HG03439 (cell line): ENCODE data around the gene RPL39.
"Not testable (repeated sequence)": the region's sequence is repeated elsewhere in the genome, so short reads cannot be mapped to it uniquely, and the experiment has no call there.

Experiments used
- ATAC-seq: cut with Tn5 transposase; IDR thresholded peaks from one replicate; pipeline ENCODE4 v1.9.1; 2021; ENCODE audit warnings: mild to moderate bottlenecking, moderate library complexity; ENCODE audit not compliant: unreplicated experiment

Gene RPL39

DNA sequence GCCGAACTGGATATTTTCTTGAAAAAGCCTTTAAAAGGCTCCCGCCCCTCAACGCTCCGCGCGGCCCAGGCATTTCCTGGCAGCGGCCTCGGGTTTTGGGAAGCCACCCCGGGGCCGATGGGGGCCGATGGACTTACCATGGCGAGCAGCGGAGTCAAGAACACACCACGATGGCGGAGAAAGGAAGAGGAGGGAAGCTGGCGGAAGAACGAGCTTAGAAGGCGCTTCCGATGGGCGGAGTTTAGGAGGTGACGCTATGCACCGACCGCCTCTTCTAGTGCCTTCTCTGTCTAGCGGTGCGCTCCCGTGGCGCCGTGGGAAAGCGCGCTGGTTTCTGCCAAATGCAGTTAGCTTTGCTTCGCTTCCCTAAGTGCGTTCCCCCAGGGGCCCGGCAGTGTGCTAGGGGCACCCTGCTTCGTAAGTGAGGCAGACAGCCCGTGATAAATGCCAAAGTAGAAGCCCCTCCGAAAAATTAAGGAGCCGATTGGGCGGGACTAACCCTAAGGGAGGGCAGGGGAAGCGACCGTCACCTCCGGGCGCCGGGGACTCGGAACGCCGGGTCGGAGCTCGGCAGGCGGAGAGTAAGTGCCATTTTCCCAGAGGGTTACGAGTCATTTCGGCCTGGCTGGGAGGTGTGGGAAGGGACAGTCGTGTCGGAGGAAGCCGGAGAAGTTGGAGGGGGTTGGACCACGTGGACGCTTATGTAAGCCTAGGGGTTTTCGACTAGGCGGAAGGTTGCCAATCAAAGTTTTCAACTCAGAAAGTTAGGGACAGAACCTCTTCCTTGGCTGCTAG, at the start of gene RPL39:
Gene RPL39, minus strand, starts transcription at position 194 of the 795 bp plus-strand sequence. Its CDS starts 54 bp downstream, at position 140.
- peak; percentile 94 for ATAC-seq

DNA sequence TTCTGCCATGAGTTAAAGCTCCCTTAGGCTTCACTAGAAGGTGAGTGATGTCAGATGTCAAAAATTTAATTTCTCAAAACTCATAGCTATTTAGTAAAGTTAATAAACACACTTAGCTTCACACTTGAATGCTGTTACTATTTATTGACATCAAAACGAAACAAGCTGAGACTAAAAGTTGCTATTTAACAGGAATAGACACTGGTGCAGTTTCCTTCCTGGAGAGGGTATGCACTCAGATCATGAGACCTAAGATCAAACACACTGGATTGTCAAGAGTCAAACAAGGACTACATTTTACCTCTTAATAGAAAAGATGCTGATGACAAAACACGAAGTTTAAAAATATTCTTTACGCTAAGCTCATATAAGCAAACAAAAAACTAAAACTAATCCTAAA, 42.5 kb upstream of the RPL39 start:
- no peak for ATAC-seq

DNA sequence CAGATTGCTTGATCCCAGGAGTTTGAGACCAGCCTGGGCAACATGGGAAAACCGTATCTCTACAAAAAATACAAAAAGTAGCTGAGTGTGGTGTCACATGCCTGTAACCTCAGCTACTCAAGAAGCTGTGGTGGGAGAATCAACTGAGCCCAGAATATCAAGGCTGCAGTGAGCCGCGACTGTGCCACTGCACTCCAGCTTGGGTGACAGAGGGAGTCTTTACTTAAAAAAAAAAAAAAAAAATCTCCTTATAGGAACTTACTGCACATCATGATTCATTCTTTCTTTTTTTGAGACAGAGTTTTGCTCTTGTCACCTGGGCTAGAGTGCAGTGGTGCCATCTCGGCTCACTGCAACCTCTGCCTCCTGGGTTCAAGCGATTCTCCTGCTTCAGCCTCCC, 37.0 kb upstream of the RPL39 start:
- no peak for ATAC-seq

DNA sequence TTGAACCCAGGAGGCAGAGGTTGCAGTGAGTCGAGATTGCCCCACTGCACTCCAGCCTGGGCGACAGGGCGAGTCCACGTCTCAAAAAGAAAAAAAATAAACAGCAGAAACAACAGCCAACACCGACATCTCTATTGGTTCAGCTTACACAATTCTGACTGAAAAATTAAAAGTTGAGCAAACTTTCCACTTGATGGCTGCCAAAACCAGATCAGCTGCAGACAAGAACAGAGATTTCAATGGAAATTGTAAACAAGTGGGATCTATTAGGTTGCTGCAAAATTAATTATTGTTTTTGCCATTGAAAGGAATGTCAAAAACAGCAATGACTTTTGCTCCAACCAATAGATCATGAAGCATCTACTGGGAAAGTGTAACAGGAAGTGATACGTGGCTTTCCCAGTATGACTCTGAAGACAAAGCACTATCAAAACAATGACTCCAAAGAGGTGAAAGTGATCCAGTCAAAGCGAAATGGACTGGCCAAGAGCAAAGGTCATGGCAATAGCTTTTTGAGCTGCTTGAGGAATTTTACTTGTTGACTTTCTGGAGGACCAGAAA, 35.0 kb upstream of the RPL39 start:
- ATAC-seq = no peak

DNA sequence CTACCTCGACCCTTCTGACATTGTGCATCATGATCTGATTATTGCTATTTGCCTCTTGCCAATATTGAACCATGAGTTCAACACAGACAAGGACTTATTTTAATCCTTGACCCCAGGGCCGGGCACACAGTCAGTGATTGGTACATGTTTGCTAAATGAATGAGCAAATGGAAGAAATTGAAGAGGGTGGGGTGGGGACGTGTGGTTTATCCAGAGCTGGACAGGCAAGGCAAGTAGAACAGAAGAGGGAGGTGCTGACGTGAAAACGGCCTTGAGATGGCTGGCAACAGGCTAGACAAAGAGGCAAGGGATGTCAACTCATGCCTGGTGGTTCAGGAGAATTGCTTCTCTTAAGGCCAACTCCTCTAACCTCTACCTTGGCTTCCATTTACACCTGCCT, 32.8 kb upstream of the RPL39 start:
- ATAC-seq = not testable (repeated sequence)

DNA sequence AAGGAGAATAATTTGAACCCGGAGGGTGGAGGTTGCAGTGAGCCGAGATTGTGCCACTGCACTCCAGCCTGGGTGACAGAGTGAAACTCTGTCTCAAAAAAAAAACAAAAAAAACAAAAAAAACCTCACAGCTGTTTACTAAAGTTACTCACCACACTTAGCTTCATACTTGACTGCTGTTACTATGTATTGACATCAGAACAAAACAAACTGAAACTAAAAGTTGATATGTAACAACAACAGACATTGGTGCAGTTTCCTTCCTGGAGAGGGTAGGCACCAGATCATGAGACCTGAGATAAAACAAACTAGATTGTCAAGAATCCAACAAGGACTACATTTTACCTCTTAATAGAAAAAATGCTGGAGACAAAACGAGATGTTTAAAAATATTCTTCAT, 30.3 kb upstream of the RPL39 start:
- ATAC-seq = peak; percentile 94

DNA sequence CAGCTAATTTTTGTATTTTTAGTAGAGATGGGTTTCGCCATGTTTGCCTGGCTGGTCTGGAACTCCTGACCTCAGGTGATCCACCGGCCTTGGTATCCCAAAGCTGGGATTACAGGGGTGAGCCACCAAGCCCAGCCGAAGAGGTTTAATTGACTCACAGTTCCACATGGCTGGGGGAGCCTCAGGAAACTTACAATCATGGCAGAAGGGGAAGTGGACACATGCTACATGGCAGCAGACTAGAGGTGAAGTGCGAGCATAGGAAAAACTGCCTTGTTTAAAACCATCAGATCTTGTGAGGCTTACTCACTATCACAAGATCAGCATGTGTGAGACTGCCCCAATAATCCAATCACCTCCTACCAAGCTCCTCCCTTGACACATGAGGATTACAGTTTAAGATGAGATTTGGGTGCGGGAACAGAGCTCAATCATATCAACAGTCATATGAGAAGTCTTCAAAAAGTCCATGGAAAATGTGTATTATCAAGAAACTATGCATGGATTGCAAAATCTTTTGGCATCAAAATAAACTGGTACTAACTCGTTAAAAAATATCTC, 25.8 kb upstream of the RPL39 start:
- no peak for ATAC-seq

DNA sequence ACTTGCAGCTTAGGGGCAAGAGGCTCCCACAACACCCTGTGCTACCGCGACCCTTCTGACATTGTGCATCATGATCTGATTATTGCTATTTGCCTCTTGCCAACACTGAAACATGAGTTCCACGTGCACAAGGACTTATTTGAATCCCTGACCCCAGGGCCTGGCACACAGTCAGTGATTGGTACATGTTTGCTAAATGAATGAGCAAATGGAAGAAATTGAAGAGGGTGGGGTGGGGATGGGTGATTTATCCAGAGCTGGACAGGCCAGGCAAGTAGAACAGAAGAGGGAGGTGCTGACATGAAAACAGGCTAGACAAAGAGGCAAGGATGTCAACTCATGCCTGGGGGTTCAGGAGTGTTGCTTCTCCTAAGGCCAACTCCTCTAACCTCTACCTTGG, 24.9 kb upstream of the RPL39 start:
- ATAC-seq = no peak

DNA sequence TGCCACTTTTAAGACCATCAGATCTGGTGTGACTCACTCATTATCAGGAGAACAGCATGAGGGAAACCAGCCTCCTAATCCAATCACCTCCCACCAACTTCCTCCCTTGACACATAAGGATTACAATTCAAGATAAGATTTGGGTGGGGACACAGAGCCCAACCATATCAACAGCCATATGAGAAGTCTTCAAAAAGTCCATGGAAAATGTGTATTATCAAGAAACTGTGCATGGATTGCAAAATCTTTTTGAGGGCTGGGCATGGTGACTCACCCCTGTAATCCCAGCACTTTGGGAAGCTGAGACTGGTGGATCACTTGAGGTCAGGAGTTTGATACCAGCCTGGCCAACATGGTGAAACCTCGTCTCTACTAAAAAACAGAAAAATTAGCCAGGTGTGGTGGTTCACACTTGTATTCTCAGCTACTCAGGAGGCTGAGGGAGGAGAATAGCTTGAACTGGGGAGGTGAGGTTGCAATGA, 17.8 kb upstream of the RPL39 start:
- ATAC-seq = no peak

DNA sequence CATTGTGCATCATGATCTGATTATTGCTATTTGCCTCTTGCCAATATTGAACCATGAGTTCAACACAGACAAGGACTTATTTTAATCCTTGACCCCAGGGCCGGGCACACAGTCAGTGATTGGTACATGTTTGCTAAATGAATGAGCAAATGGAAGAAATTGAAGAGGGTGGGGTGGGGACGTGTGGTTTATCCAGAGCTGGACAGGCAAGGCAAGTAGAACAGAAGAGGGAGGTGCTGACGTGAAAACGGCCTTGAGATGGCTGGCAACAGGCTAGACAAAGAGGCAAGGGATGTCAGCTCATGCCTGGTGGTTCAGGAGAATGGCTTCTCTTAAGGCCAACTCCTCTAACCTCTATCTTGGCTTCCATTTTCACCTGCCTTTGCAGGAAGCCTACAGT, 17.0 kb upstream of the RPL39 start:
- not testable (repeated sequence) for ATAC-seq

DNA sequence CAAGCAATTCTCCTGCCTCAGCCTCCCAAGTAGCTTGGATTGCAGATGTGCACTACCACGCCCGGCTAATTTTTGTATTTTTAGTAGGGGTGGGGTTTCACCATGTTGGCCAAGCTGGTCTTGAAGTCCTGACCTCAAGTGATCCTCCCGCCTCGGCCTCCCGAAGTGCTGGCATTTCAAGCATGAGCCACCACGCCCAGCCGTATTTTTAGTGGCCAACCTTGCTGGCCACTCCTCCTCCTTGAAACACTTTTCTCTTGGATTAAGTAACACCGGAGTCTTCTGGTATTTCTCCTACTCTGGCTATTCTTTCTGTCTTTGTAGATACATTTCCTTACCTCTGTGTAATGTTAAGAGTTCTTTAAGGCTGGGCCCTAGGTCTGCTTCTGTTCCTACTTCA, 11.1 kb upstream of the RPL39 start:
- no peak for ATAC-seq

DNA sequence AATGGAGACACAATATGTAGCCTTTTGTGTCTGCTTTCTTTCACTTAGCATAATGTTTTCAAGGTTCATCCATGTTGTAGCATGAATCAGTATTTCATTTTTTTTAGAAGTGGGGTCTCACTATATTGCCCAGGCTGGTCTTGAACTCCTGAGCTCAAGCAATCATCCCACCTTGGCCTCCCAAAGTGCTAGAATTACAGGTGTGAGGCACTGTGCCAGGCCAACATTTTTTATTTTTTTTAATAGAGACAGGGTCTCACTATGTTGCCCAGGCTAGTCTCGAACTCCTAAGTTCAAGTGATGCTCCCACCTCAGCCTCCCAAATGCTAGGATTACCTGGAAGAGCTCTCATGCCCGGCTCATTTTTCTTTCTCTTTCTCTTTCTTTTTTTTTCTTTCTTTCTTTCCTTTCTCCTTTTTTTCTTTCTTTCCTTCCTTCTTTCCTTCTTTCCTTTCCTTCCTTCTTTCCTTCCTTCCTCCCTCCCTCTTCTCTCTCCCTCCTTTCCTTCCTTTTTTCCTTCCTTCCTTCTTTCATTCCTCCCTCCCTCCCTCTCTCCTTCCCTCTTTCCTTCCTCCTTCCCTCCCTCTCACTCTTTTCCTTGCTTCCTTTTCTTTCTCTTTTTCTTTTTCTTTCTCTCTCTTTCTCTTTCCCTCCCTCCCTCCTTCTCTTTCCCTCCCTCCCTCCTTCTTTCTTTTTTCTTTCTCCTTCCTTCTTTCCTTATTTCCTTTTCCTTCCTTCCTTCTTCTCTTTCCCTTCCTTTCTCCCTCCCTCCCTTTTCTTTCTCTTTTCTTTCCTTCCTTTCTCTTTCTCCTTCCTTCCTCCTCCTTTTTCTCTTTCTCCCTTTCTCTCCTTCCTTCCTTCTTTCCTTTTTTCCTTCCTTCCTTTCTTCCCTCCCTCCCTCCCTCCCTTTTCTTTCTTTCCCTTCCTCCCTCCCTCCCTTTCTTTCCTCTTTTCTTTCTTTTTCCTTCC, 10.1 kb upstream of the RPL39 start:
- no peak for ATAC-seq

DNA sequence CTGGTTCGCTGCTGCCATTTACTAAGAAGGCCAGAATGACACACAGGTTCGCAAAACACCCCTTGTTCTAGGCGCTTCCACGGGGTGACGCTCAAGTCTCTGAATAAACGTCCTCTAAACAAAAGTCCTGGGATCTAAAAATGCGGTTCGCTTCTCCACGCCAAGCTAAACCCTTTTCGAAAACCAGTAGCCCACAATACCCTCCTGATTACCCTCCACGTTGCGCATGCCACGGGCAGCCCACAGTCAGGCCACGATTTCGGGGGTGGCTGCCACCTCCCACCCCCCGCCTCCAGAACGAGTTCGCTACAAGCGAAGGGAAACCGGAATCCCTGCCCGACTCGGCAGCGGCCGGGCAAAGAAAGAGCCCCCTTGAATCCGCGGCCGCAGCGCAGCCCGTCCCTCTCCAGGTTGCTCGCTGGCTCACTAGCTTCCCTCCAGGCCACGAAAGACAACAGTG, 423 bp downstream of the RPL39 start:
- peak; percentile 29 for ATAC-seq

DNA sequence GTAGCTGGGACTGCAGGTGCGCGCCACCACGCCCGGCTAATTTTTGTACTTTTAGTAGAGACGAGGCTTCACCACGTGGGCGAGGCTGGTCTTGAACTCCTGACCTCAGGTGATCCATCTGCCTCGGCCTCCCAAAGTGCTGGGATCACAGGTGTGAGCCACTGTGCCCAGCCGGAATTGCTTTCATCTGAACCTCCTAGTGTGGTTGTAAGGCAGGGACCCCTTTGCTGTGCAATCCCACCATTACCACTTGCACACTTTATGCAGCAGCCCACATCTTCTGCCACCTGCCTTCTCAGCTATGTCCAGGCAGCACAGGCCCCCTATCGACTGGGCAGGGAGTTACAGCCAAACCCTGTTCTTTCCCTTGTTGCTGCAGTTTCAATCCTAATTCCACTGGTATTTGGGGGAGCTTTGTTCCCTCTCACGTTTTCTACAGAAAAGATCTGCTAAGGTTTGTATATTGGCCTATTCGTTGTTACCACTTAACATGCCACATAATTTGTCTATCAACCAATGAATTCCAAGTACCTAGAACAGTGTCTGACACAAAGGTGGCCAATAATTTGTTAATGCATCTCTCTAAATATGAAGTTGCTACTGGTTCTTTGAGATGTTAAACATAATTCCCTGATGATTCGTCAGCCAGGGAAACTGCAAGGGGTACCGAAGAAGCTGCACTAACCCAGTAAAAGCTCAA, 6.5 kb downstream of the RPL39 start:
- no peak for ATAC-seq

DNA sequence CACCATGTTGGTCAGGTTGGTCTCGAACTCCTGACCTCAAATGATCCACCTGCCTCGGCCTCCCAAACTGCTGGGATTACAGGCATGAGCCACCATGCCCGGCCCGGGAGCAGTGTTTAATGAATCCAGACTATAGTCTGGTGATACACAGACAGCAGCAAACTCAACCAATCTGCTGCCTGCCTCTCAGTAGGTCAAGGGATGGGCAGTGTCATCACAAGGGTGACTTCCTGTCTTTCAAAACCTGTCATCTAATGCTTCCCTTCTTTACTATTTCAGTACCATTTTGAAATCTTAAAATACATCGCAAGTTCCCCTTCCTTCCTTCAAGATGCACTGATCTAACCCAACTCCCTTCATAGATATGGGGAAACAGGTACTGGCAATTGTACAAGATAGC, 8.4 kb downstream of the RPL39 start:
- ATAC-seq = no peak

DNA sequence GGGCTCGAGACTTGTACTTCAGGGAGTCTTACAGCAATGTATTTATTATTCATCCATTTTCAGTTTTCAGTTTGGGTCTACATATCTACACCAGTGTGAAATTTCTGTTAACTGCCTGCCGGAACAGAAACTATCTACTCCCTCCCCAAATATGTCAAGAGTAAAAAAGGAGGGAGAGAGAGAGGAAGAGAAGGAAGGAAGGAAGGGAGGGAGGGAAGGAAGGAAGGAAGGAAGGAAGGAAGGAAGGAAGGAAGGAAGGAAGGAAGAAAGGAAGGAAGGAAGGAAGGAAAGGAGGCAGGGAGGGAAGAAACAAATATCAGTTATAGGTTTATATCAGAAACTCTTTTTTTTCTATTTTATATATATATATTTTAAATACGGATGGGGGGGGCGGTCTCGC, 12.6 kb downstream of the RPL39 start:
- ATAC-seq = no peak

DNA sequence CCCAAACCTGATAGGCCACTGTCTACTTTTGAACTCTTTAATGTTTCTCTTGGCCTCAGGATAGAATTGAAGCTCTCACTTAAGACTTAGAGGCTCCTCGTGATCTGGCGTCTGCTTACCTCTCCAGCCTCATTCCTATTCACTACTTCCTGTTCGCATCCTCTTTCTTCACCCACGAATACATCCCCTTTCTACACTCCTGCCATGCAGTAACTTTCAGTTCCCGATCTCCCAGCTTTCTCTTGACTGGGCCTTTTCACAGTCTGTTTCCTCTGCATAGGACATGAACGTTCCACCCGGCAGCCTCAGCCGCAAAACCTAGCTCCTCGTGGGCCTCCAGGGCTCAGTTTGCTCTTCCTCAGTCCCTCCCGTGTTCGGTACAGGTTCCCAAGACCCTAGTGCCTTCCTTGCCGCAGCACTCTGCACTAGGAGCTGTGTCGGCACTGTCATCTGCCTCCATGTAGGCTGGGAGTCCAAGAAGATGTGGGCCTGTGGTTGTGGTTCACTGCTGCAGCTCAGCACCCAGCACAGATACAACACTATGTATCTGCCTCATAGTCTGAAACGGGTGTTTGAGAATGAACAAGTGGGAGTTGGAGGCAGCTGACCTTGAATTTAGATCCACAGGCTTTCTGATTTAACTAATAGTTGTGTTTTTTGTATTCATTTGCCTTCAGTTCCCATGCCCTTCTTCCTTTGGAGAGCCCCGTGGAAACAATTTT, 15.8 kb downstream of the RPL39 start:
- no peak for ATAC-seq

DNA sequence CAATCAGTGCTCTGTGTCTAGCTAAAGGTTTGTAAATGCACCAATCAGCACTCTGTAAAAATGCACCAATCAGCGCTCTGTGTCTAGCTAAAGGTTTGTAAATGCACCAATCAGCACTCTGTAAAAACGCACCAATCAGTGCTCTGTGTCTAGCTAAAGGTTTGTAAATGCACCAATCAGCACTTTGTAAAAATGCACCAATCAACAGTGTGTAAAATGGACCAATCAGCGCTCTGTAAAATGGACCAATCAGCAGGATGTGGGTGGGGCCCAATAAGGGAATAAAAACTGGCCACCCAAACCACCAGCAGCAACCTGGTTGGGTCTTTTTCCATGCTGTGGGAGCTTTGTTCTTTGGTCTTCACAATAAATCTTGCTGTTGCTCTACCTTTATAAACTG, 22.0 kb downstream of the RPL39 start:
- ATAC-seq = not testable (repeated sequence)

DNA sequence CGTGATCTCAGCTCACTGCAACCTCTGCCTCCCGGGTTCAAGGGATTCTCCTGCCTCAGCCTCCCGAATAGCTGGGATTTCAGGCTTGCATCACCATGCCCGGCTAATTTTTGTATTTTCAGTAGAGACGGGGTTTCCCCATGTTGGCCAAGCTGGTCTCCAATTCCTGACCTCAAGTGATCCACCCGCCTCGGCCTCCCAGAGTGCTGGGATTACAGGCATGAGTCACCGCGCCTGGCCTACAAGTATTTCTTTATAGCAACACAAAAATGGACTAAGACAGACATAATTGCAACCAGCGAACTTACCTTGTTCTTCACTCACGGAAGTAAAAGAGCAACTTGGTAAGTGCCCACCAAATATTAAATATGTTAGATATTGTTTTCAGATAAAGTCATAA, 23.0 kb downstream of the RPL39 start:
- not testable (repeated sequence) for ATAC-seq
